HG03060 (cell line): Measurements from ENCODE around the gene HS6ST3.
"Not testable (repeated sequence)": the region's sequence is repeated elsewhere in the genome, so short reads cannot be mapped to it uniquely, and the experiment has no call there.

Source experiments
- ATAC-seq: cut with Tn5 transposase; IDR thresholded peaks from one replicate; pipeline ENCODE4 v1.9.1; 2021; ENCODE audit warnings: low read depth, moderate number of reproducible peaks; ENCODE audit not compliant: unreplicated experiment

The HS6ST3 gene

GRCh38 chr13:96091164-96092117 is 1.5 kb downstream of the HS6ST3 start:
- ATAC-seq = no peak

GRCh38 chr13:96093296-96094006 is 3.5 kb downstream of the HS6ST3 start:
- ATAC-seq = no peak

- no peak for ATAC-seq
Observed at GRCh38 chr13:96100457-96101220, 10.7 kb downstream of the HS6ST3 start.

- ATAC-seq = no peak
Observed at GRCh38 chr13:96104516-96104915, 14.6 kb downstream of the HS6ST3 start.

- not testable (repeated sequence) for ATAC-seq
Observed at GRCh38 chr13:96108072-96108471, 18.2 kb downstream of the HS6ST3 start.

- ATAC-seq = no peak
Observed at GRCh38 chr13:96109125-96109524, 19.2 kb downstream of the HS6ST3 start.

GRCh38 chr13:96112936-96113335 is 23.0 kb downstream of the HS6ST3 start:
- ATAC-seq = no peak

GRCh38 chr13:96115368-96115767 is 25.5 kb downstream of the HS6ST3 start:
- not testable (repeated sequence) for ATAC-seq

- no peak for ATAC-seq
Observed at GRCh38 chr13:96119921-96120320, 30.0 kb downstream of the HS6ST3 start.

GRCh38 chr13:96130818-96131340 is 41.0 kb downstream of the HS6ST3 start:
- no peak for ATAC-seq

- ATAC-seq = no peak
Observed at GRCh38 chr13:96141032-96141431, 51.1 kb downstream of the HS6ST3 start.

GRCh38 chr13:96159725-96160124 is 69.8 kb downstream of the HS6ST3 start:
- no peak for ATAC-seq

- ATAC-seq = no peak
Observed at GRCh38 chr13:96161141-96161540, 71.2 kb downstream of the HS6ST3 start.

- ATAC-seq = no peak
Observed at GRCh38 chr13:96165840-96166239, 75.9 kb downstream of the HS6ST3 start.

GRCh38 chr13:96172066-96172465 is 82.2 kb downstream of the HS6ST3 start:
- no peak for ATAC-seq

- ATAC-seq = no peak
Observed at GRCh38 chr13:96178759-96179158, 88.9 kb downstream of the HS6ST3 start.

- no peak for ATAC-seq
Observed at GRCh38 chr13:96179309-96179708, 89.4 kb downstream of the HS6ST3 start.

- ATAC-seq = no peak
Observed at GRCh38 chr13:96181911-96182310, 92.0 kb downstream of the HS6ST3 start.

GRCh38 chr13:96185818-96186217 is 95.9 kb downstream of the HS6ST3 start:
- ATAC-seq = no peak

GRCh38 chr13:96191367-96191766 is 101.5 kb downstream of the HS6ST3 start:
- no peak for ATAC-seq
